Cardiac fibroblast (primary cell): Measurements from ENCODE around the gene MRPL28.

Experiments
- DNase-seq, 2 donors: peaks; one replicate each; pipeline versions ENCODE4 v3.0.0 to v3.0.0-alpha.2; 2010; ENCODE audit warnings: low read depth in 2 of 2
- H3K4me3 ChIP-seq, 2 donors: replicated peaks in 1 of 2; 1 replicate in 1 of 2; 2 replicates in 1 of 2; pipeline ENCODE4 v1.5.1; 2011; ENCODE audit warnings: low read depth in 2 of 2, low read length in 2 of 2, mild to moderate bottlenecking in 2 of 2, moderate library complexity in 1 of 2
- CTCF ChIP-seq: IDR thresholded peaks from one replicate; pipeline ENCODE4 v1.5.1; 2011; ENCODE audit warnings: low read depth, mild to moderate bottlenecking, low read length, inconsistent platforms

Gene MRPL28

GRCh38 chr16:398561-399339 is 28.4 kb upstream of the MRPL28 start:
- TF ChIP-seq CTCF = no peak
- no peak overlapping the region for H3K4me3 ChIP-seq
- DNase-seq = no peak

DNA sequence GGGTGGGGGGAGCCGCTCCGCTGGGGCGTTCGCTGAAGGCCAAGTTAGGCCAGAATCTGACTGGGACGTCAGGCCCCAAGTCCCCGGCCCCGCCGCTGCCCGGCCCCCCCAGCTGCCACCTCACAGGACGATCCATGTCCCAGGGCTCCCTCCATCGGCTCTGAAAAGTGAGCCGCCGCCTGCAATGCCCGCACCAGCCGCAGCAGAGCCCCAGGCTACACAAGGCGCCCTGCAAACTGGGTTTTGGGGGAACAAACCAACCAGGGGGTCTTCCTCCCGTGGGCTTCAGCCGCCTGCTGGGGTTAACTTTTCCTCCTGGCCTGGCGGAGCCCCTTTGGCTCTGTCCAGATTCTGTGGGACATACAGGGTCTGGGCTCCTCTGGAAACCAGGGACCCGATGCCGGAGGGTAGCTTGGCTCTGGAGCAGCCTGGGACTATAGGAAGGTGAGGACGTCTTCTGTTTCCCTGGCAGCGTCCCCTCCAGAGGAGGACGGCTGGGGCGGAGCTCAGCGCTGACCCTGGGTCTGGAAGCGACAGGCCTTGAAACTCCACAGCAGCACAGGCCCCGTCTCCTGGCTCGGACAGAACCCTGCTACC is 27.5 kb upstream of the MRPL28 start:
- H3K4me3 ChIP-seq = peak overlapping the region; percentile 24 to 32
- DNase-seq = peak; percentile 62 to 70
- peak; percentile 62 for TF ChIP-seq CTCF

DNA sequence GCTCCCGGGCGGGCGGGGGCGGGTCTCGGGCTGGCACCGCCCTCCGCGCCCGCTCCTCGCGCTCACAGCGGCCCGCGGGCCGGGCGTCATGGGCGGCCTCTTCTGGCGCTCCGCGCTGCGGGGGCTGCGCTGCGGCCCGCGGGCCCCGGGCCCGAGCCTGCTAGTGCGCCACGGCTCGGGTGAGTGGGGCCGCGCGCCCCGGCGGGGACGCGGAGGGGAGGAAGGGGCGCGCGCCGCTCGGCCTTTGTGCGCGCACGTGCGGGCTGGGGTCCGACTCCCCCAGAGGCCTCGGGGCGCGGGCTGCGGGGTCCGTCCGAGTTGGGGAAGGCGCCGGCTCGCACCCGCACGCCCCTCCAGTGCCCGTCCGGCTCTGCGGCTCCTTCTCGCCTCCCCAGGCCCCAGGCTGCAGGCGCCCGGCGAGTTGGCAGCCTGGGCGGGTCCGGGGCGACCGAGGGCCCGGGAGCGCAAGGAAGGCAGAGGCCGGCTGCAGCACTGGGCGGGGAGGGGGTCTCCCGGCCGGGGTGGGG is 26.9 kb upstream of the MRPL28 start, which contains the start of gene NME4:
TSS of gene NME4 (plus strand) at position 65 of the 527 bp plus-strand sequence. CDS start at position 89, 24 bp downstream.
- TF ChIP-seq CTCF = no peak
- H3K4me3 ChIP-seq = peak within 1 kb of the TSS; percentile 54 to 61

GRCh38 chr16:396605-397004 is 26.3 kb upstream of the MRPL28 start:
- H3K4me3 ChIP-seq = peak overlapping the region; percentile 54 to 61
- DNase-seq = peak; percentile 58 to 64
- no peak for TF ChIP-seq CTCF

More for the DNA sequence above, 26.9 kb upstream of the MRPL28 start, which contains the start of gene NME4:
- DNase-seq = peak; percentile 9 to 53

GRCh38 chr16:396199-396598 is 25.9 kb upstream of the MRPL28 start:
- no peak for TF ChIP-seq CTCF
- peak overlapping the region in 1 of 2 donors; percentile 61 for H3K4me3 ChIP-seq

DNA sequence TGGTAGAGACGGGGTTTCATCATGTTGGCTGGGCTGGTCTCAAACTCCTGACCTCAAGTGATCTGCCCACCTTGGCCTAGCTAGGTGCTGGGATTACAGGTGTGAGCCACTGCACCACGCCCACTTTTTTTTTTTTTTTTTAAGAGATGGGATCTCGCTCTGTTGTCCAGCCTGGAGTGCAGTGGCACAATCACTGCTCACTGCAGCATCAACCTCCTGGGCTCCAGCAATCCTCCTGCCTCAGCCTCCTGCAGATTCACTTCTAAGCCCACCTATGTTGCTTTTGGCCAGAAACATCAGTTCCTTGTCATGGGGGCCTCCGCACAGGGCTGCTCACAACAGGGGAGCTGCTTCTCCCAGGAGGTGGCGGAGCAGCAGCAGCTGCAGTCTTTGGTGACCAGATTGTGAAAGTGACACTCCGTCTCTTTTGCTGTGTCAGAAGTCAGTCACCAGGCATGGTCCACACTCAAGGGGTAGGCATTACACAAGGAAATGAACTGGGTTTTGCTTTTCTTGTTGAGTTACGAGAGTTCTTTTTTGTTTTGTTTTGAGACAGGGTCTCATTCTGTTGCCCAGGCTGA is 22.2 kb upstream of the MRPL28 start:
- DNase-seq = no peak
- no peak for TF ChIP-seq CTCF
- H3K4me3 ChIP-seq = no peak overlapping the region

More at GRCh38 chr16:396199-396598, 25.9 kb upstream of the MRPL28 start:
- DNase-seq = no peak
